AG04450 (cell line): ENCODE measurements around the gene GLIPR1L2. TPM values are rescaled to one million over a fixed set of nuclear protein-coding genes. Genes with fewer than 3 reads are reported as not detected.

ENCODE experiments used
- CTCF ChIA-PET: fragments of 300-600, 350-600 bp; formaldehyde crosslinking; extraction: SDS; loops from one replicate; lab custom pipeline; 2022; ENCODE audit warnings: antibody characterized with exemption, inconsistent platforms; lab: Charles Lee
- POLR2A ChIA-PET: fragments of 350-600 bp; formaldehyde crosslinking; extraction: SDS; loops from one replicate; lab custom pipeline; 2021; ENCODE audit warnings: antibody characterized with exemption, inconsistent platforms; lab: Yijun Ruan, JAX
- DNase-seq: peaks from one replicate; pipeline ENCODE4 v3.0.0-alpha.2; 2011; ENCODE audit warnings: low read depth, low spot score
- H3K27ac ChIP-seq: one replicate; pipeline ENCODE4 v1.5.1; 2012; ENCODE audit warnings: low read depth, low read length, control low read depth
- H3K27me3 ChIP-seq: one replicate; pipeline ENCODE4 v1.6.0; 2012; ENCODE audit warnings: low read length; ENCODE audit not compliant: control insufficient read depth, insufficient read depth
- H3K4me3 ChIP-seq: 2 replicates; pipeline ENCODE4 v1.5.1; 2011; ENCODE audit warnings: mild to moderate bottlenecking, low read depth, low read length, control low read depth
- H3K9me3 ChIP-seq: 2 replicates; pipeline ENCODE4 v1.5.1; 2012; ENCODE audit warnings: low read length; ENCODE audit not compliant: control insufficient read depth, insufficient read depth
- CTCF ChIP-seq: IDR thresholded peaks from 2 replicates; pipeline ENCODE4 v1.5.1; 2011; ENCODE audit warnings: low read depth, low read length, control low read depth, inconsistent platforms
- polyA plus RNA-seq: library from polyadenylated mRNA; depleted of rRNA; stranded (reverse); fragments of >200 nt; gene quantifications from 2 replicates; pipeline ENCODE4 v1.2.3, GENCODE V29; 2011

GLIPR1L2 gene
- polyA plus RNA-seq, 1 experiment: 0.27 TPM

DNA sequence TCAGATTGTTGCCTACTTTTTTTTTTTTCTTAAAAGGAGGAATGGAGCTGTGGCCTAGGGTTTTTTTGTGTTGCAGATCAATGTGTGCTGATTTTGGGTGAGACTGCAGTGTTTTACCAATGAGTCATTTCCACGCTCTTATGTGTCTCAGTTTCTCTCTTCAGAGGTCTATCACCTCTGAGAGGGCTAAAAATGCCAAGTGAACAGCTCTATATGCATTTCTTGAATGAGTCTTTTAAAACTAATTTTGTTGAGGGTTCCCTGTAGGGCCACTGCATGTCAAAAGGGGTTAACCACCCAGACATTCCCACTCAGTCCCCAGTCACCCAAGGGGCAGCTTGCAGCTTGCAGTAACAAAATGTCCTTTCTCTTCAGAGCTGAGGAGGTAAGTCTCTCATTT lies 24.3 kb upstream of the GLIPR1L2 start:
- DNase-seq: no peak
- TF ChIP-seq CTCF: no peak
- Histone ChIP-seq H3K27ac (no peak overlapping the region), H3K9me3 (no peaks in the 10 kb centered on the region), H3K27me3 (no peaks in the 10 kb centered on the region), H3K4me3 (no peak overlapping the region)
- ChIA-PET CTCF (interaction anchor here (1.0 to 1.6 kb wide), 3 partner anchors 10 to 33 kb away, joined by 3 to 14 read pairs (median 10); partner anchors contain the start of genes GLIPR1L1 and GLIPR1L2), POLR2A (no interaction called here)

DNA sequence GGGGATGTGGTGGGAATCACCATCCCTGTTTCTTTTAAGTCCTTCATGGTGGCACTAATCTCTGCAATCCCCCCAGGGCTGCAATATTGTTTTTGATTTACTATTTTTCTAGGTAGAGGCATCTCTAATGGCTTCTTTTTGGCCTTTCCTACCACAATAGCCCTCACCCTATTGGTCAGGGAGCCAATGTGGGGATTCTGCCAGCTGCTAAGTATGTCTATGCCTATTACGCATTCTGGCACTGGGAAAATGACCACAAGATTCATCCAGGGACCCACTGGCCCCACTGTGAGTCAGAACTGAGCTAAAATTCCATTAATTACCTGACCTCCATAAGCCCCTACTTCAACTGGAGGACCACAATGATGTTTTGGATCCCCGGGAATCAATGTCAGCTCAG lies 15.9 kb upstream of the GLIPR1L2 start:
- DNase-seq: no peak
- CTCF ChIA-PET: interaction anchor here (1.0 kb wide), 1 partner anchor 11 kb away, joined by 3 read pairs; no protein-coding TSS in a partner anchor

DNA sequence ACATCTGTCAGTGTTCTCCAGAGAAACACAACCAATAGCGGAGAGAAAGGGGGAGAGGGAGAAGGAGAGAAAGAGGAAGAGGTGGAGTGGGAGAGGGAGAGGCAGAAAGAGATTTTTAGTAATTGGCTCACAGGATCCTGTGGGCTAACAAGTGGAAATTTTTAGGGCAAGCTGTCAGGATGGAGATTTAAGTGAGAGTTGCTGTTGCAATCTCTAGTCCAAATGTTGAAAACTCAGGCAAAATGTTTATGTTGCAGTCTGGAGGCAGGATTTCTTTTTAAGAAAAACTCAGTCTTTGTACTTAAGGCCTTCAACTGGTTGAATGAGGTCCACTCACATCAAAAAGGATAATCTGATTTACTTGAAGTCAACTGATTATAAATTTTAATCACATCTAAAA lies 12.5 kb upstream of the GLIPR1L2 start:
- peak overlapping the region; percentile 62 for H3K27ac ChIP-seq
- H3K27me3 ChIP-seq: no peaks in the 10 kb centered on the region
- no peaks in the 10 kb centered on the region for H3K9me3 ChIP-seq
- ChIA-PET POLR2A (interaction anchor here (0.6 kb wide), 1 partner anchor 104 kb away, joined by 3 read pairs; no protein-coding TSS in a partner anchor), CTCF (interaction anchor here (2.5 kb wide), 1 partner anchor 13 kb away, joined by 8 read pairs; the partner anchor contains the start of gene GLIPR1L2)
- TF ChIP-seq CTCF: no peak
- DNase-seq: peak; percentile 23
- H3K4me3 ChIP-seq: no peak overlapping the region

More for the DNA sequence above, 15.9 kb upstream of the GLIPR1L2 start:
- Histone ChIP-seq H3K27ac (no peak overlapping the region), H3K4me3 (no peak overlapping the region), H3K27me3 (no peaks in the 10 kb centered on the region), H3K9me3 (no peaks in the 10 kb centered on the region)
- TF ChIP-seq CTCF: no peak
- POLR2A ChIA-PET: no interaction called here

DNA sequence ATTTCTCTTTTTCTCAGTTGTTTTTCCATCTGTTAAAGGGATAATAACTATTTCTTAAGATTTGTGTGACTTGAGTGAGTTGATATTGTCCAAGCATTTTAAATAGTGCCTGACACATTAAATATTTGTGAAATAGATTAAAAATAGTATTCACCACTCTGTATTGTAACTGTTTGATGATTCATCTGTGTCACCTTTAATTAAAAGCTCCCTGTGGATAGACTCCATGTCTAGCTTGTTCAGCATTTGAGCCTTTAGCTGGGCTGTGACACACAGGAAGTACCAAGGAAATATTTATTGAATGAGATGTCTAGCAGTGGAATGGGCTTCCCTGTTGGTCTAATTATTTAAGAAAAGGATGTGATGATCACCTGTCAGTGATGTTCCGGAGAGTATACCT lies 1.8 kb upstream of the GLIPR1L2 start:
- ChIA-PET POLR2A (no interaction called here), CTCF (interaction anchor here (0.6 to 1.8 kb wide), 2 partner anchors 55 to 99 kb away, joined by 3 to 5 read pairs; partner anchors contain the start of gene GLIPR1L1)
- no peaks in the 10 kb centered on the region for H3K9me3 ChIP-seq
- no peak for TF ChIP-seq CTCF
- H3K4me3 ChIP-seq: no peak overlapping the region
- DNase-seq: no peak
- H3K27ac ChIP-seq: no peak overlapping the region
- no peaks in the 10 kb centered on the region for H3K27me3 ChIP-seq

- ChIA-PET POLR2A (no interaction called here), CTCF (interaction anchor here (1.8 to 2.3 kb wide), 2 partner anchors 55 to 118 kb away, joined by 5 to 13 read pairs; partner anchors contain the start of gene GLIPR1L1)
- Histone ChIP-seq H3K27ac (no peak overlapping the region), H3K9me3 (no peaks in the 10 kb centered on the region), H3K27me3 (no peaks in the 10 kb centered on the region), H3K4me3 (no peak overlapping the region)
- TF ChIP-seq CTCF: no peak
- DNase-seq: no peak
Measured at GRCh38 chr12:75389706-75390105, 1.2 kb upstream of the GLIPR1L2 start.
